PC-9 (cell line): Measurements from ENCODE around the gene TMEM156. TPM values are rescaled to one million over a fixed set of nuclear protein-coding genes. Genes with fewer than 3 reads are reported as not detected.

Source experiments
- BruUV-seq: library from RNA; stranded (reverse); fragments of 400-500 nt; replicated peaks from 2 replicates; lab custom pipeline; 2021; lab: Mats Ljungman, UMichigan
- CTCF ChIA-PET: fragments of 300-600 bp; sonication (Branson Sonifier 250); formaldehyde crosslinking; loops from one replicate; lab custom pipeline; 2022; ENCODE audit warnings: antibody characterized with exemption; lab: Charles Lee
- POLR2A ChIA-PET: fragments of 300-600 bp; sonication (Branson Sonifier 250); formaldehyde crosslinking; loops from one replicate; lab custom pipeline; 2022; ENCODE audit warnings: antibody characterized with exemption; ENCODE audit not compliant: unreplicated experiment; lab: Charles Lee
- DNase-seq, 2 experiments: peaks; one replicate each; pipeline versions ENCODE4 v3.0.0 to v3.0.0-alpha.2; 2015 to 2022; ENCODE audit warnings: mixed read lengths in 1 of 2
- H2AFZ ChIP-seq: fragments of 200-600 bp; sonication (generic); 2 replicates; pipeline ENCODE4 v1.8.1; 2017; ENCODE audit warnings: antibody characterized with exemption
- H3F3A ChIP-seq: fragments of 200-600 bp; sonication (generic); 2 replicates; pipeline ENCODE4 v1.8.1; 2017; ENCODE audit warnings: antibody characterized with exemption, mild to moderate bottlenecking, low read depth; ENCODE audit not compliant: insufficient read depth
- H3K27ac ChIP-seq: fragments of 200-600 bp; sonication (generic); 2 replicates; pipeline ENCODE4 v1.6.1; 2016; ENCODE audit warnings: mixed run types
- H3K27me3 ChIP-seq: fragments of 200-600 bp; sonication (generic); 2 replicates; pipeline ENCODE4 v1.6.1; 2016; ENCODE audit warnings: low read depth, mixed run types; ENCODE audit not compliant: insufficient read depth
- H3K36me3 ChIP-seq: fragments of 200-600 bp; sonication (generic); 2 replicates; pipeline ENCODE4 v1.6.1; 2016; ENCODE audit warnings: low read depth, mixed run types
- H3K4me1 ChIP-seq: fragments of 200-600 bp; sonication (generic); replicated peaks from 2 replicates; pipeline ENCODE4 v1.6.1; 2016; ENCODE audit warnings: mixed run types; ENCODE audit not compliant: insufficient read depth
- H3K4me2 ChIP-seq: fragments of 200-600 bp; sonication (generic); 2 replicates; pipeline ENCODE4 v1.6.1; 2017; ENCODE audit warnings: mixed run types
- H3K4me3 ChIP-seq: fragments of 200-600 bp; sonication (generic); 2 replicates; pipeline ENCODE4 v1.6.1; 2016; ENCODE audit warnings: mixed run types
- H3K79me2 ChIP-seq: fragments of 200-600 bp; sonication (generic); 2 replicates; pipeline ENCODE4 v1.6.1; 2017; ENCODE audit warnings: low read depth, mixed run types
- H3K9me2 ChIP-seq: fragments of 200-600 bp; sonication (generic); 2 replicates; pipeline ENCODE4 v1.8.1; 2017; ENCODE audit warnings: mild to moderate bottlenecking; ENCODE audit not compliant: insufficient read depth
- H3K9me3 ChIP-seq: fragments of 200-600 bp; sonication (generic); 2 replicates; pipeline ENCODE4 v1.8.1; 2016; ENCODE audit warnings: low read depth; ENCODE audit not compliant: insufficient read depth
- H4K20me1 ChIP-seq: fragments of 200-600 bp; sonication (generic); 2 replicates; pipeline ENCODE4 v1.8.1; 2017; ENCODE audit not compliant: insufficient read depth
- EZH2 ChIP-seq: fragments of 200-600 bp; sonication (generic); IDR thresholded peaks from 2 replicates; pipeline ENCODE4 v1.8.0; 2017; ENCODE audit warnings: antibody characterized with exemption, low read depth
- intact Hi-C: fragments of 100-400 bp; cut with micrococcal nuclease; formaldehyde crosslinking; loops from one replicate; pipeline ENCODE4 v1.10.0; 2022; ENCODE audit not compliant: unreplicated experiment
- total RNA-seq: library from RNA; stranded (reverse); gene quantifications from 2 replicates; pipeline ENCODE4 v1.2.3, GENCODE V29; 2021
- TF ChIP-seq, protein P1 (sequence below): fragments of 200-600 bp; sonication (generic); conservative IDR thresholded peaks from 2 replicates; pipeline ENCODE4 v1.6.1; 2017; ENCODE audit warnings: mixed run types, antibody characterized with exemption, mild to moderate bottlenecking, moderate library complexity

The TMEM156 gene
- total RNA-seq, 1 experiment from 2014 or later = 29.3 TPM

DNA sequence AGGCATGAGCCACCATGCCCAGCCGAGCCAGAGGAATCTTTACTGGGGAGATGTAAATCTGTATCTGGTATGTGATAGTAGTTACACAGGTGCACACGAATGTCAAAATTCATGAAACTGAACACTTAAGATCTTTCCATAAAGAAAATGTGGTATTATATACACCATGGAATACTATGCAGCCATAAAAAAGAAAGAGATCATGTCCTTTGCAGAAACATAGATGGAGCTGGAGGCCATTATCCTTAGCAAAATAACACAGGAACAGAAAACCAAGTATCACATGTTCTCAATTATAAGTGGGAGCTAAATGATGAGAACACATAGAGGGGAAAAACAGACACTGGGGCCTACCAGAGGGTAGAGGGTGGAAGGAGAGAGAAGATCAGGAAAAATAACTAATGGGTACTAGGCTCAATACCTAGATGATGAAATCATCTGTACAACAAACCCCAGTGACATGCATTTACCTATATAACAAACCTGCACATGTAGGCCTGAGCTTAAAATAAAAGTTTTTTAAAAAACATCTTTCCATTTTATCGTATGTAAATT, 7.8 kb downstream of the TMEM156 start:
- CTCF ChIA-PET = interaction anchor here (0.7 kb wide), 1 partner anchor 111 kb away, joined by 8 read pairs; no protein-coding TSS in a partner anchor
- H3K27ac ChIP-seq = no peak overlapping the region
- no TSS peak for BruUV-seq

DNA sequence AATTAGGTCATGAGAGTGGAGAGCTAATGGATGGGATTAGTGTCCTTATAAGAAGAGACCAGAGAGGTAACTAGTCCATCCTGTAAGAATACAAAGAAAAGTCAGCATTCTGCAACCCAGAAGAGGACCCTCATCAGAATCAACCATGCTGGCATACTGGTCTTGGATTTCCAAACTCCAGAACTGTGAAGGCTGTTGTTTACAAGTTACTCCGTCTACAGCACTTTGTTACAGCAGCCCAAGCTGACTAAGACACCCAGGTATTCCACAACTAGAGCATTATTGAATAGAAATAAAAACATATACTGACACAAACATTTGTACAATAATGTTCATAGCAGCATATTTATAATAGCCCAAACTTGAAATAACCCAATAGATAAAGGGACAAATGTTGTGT, 9.2 kb downstream of the TMEM156 start:
- Histone ChIP-seq H4K20me1 (no peaks in the 10 kb centered on the region), H2AFZ (no peak overlapping the region), H3K79me2 (peaks cover 57% of the 10 kb centered on the region), H3K27ac (no peak overlapping the region), H3K36me3 (peaks cover 33% of the 10 kb centered on the region), H3K27me3 (no peaks in the 10 kb centered on the region), H3K4me3 (no peak overlapping the region), H3K4me2 (no peak overlapping the region), H3K9me2 (no peaks in the 10 kb centered on the region), H3F3A (peaks cover 11% of the 10 kb centered on the region; the same call in 1 of the 2 replicates), H3K4me1 (peaks cover 18% of the 10 kb centered on the region), H3K9me3 (peaks cover 13% of the 10 kb centered on the region; the same call in 1 of the 2 replicates)
- ChIA-PET CTCF (no interaction called here), POLR2A (no interaction called here)
- TF ChIP-seq, protein P1, sequence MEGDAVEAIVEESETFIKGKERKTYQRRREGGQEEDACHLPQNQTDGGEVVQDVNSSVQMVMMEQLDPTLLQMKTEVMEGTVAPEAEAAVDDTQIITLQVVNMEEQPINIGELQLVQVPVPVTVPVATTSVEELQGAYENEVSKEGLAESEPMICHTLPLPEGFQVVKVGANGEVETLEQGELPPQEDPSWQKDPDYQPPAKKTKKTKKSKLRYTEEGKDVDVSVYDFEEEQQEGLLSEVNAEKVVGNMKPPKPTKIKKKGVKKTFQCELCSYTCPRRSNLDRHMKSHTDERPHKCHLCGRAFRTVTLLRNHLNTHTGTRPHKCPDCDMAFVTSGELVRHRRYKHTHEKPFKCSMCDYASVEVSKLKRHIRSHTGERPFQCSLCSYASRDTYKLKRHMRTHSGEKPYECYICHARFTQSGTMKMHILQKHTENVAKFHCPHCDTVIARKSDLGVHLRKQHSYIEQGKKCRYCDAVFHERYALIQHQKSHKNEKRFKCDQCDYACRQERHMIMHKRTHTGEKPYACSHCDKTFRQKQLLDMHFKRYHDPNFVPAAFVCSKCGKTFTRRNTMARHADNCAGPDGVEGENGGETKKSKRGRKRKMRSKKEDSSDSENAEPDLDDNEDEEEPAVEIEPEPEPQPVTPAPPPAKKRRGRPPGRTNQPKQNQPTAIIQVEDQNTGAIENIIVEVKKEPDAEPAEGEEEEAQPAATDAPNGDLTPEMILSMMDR = no peak
- TF ChIP-seq EZH2 = no peak
- intact Hi-C loops = no loop called here
- BruUV-seq = no TSS peak
- DNase-seq = no peak

More for the DNA sequence above, 7.8 kb downstream of the TMEM156 start:
- H3K9me3 ChIP-seq = peaks cover 13% of the 10 kb centered on the region; the same call in 1 of the 2 replicates
- H3K4me2 ChIP-seq = no peak overlapping the region
- peaks cover 30% of the 10 kb centered on the region for H3K4me1 ChIP-seq
- peaks cover 41% of the 10 kb centered on the region for H3K36me3 ChIP-seq
- TF ChIP-seq, protein P1 = no peak
- no peak for TF ChIP-seq EZH2
- POLR2A ChIA-PET = no interaction called here
- no peaks in the 10 kb centered on the region for H3K9me2 ChIP-seq
- intact Hi-C loops = no loop called here
- no peak overlapping the region for H3K4me3 ChIP-seq
- no peak for DNase-seq
- no peaks in the 10 kb centered on the region for H4K20me1 ChIP-seq
- no peaks in the 10 kb centered on the region for H3K27me3 ChIP-seq
- H3K79me2 ChIP-seq = peaks cover 69% of the 10 kb centered on the region
- peaks cover 18% of the 10 kb centered on the region for H3F3A ChIP-seq
- H2AFZ ChIP-seq = no peak overlapping the region

DNA sequence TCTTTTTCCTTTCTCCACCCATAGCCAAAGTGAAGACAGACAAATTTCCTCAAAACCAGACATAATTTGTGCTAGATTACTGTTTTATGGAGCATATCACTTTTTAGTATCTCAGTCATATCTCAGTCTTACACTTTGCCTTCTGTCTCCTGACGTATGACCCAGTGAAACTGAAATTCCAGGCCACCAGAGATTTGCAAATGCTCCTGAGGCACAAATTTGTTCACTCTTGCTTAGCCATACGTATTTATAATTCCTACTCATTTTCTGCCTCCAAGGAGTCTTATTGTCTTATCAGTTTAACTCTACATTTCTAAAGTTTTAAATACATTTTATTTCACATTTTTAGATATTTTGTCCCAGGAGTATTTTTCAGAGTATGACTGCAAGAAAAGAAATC, 10.0 kb downstream of the TMEM156 start:
- H3K4me3 ChIP-seq = no peak overlapping the region
- peaks cover 11% of the 10 kb centered on the region; the same call in 1 of the 2 replicates for H3F3A ChIP-seq
- no peak overlapping the region for H3K4me2 ChIP-seq
- peaks cover 29% of the 10 kb centered on the region for H3K36me3 ChIP-seq
- DNase-seq = no peak
- H3K4me1 ChIP-seq = peaks cover 12% of the 10 kb centered on the region; the same call in 1 of the 2 replicates
- TF ChIP-seq, protein P1 = no peak
- TF ChIP-seq EZH2 = no peak
- intact Hi-C loops = no loop called here
- no peaks in the 10 kb centered on the region for H4K20me1 ChIP-seq
- H3K79me2 ChIP-seq = peaks cover 49% of the 10 kb centered on the region
- no peaks in the 10 kb centered on the region for H3K9me2 ChIP-seq
- H2AFZ ChIP-seq = no peak overlapping the region
- peaks cover 13% of the 10 kb centered on the region; the same call in 1 of the 2 replicates for H3K9me3 ChIP-seq
- BruUV-seq = no TSS peak
- CTCF ChIA-PET = no interaction called here
- no peaks in the 10 kb centered on the region for H3K27me3 ChIP-seq
- H3K27ac ChIP-seq = no peak overlapping the region
- POLR2A ChIA-PET = interaction anchor here (0.7 kb wide), 2 partner anchors 9 to 44 kb away, joined by 3 to 7 read pairs; no protein-coding TSS in a partner anchor
